Neuronal stem cell (in vitro differentiated cells): Measurements from ENCODE around the gene UGT1A10.
A peak's percentile ranks its signal among the peaks of the same experiment; 100 is the strongest.

Experiments used
- DNase-seq: peaks from one replicate; pipeline ENCODE4 v3.0.0-alpha.2; 2013; ENCODE audit warnings: low spot score
- H2AFZ ChIP-seq: one replicate; pipeline ENCODE4 v1.6.1; 2013; ENCODE audit warnings: mild to moderate bottlenecking, low read length, inconsistent platforms
- H2AK5ac ChIP-seq: 2 replicates; pipeline ENCODE4 v1.6.1; 2013; ENCODE audit warnings: low read depth, mild to moderate bottlenecking, inconsistent platforms, low read length, moderate library complexity, mixed read lengths
- H2BK120ac ChIP-seq: 2 replicates; pipeline ENCODE4 v1.6.1; 2013; ENCODE audit warnings: low read depth, mild to moderate bottlenecking, inconsistent platforms, low read length, moderate library complexity, mixed read lengths
- H2BK12ac ChIP-seq: one replicate; pipeline ENCODE4 v1.6.1; 2013; ENCODE audit warnings: low read length, inconsistent platforms
- H2BK15ac ChIP-seq: 2 replicates; pipeline ENCODE4 v1.6.1; 2013; ENCODE audit warnings: mild to moderate bottlenecking, low read length, inconsistent platforms, mixed read lengths
- H2BK5ac ChIP-seq: one replicate; pipeline ENCODE4 v1.6.1; 2013; ENCODE audit warnings: inconsistent platforms, mild to moderate bottlenecking, low read length, moderate library complexity
- H3K14ac ChIP-seq: one replicate; pipeline ENCODE4 v1.6.1; 2013; ENCODE audit warnings: low read length, inconsistent platforms
- H3K18ac ChIP-seq: 2 replicates; pipeline ENCODE4 v1.6.1; 2013; ENCODE audit warnings: low read length, inconsistent platforms
- H3K23ac ChIP-seq: 2 replicates; pipeline ENCODE4 v1.6.1; 2013; ENCODE audit warnings: low read depth, mild to moderate bottlenecking, mixed read lengths, low read length, inconsistent platforms; ENCODE audit not compliant: poor library complexity
- H3K27ac ChIP-seq: replicated peaks from 3 replicates; pipeline ENCODE4 v1.5.1; 2013; ENCODE audit warnings: low read length, inconsistent platforms
- H3K27me3 ChIP-seq, 3 experiments: 2 replicates each; pipeline ENCODE4 v1.6.1; 2013; ENCODE audit warnings: low read length in 3 of 3, mild to moderate bottlenecking in 2 of 3, inconsistent platforms in 1 of 3, low read depth in 1 of 3, mixed read lengths in 1 of 3, moderate library complexity in 1 of 3; ENCODE audit not compliant: control insufficient read depth in 3 of 3, insufficient read depth in 3 of 3
- H3K36me3 ChIP-seq, 2 donors: replicated peaks in 1 of 2; 2 replicates each; pipeline ENCODE4 v1.6.1; 2013; ENCODE audit warnings: low read length in 2 of 2; ENCODE audit not compliant: control insufficient read depth in 2 of 2, insufficient read depth in 2 of 2
- H3K4ac ChIP-seq: 2 replicates; pipeline ENCODE4 v1.6.1; 2013; ENCODE audit warnings: inconsistent platforms, mild to moderate bottlenecking, low read length, moderate library complexity
- H3K4me1 ChIP-seq, 2 donors: 1 replicate in 1 of 2; 2 replicates in 1 of 2; pipeline ENCODE4 v1.6.1; 2013; ENCODE audit warnings: low read length in 2 of 2, low read depth in 1 of 2; ENCODE audit not compliant: control insufficient read depth in 2 of 2, insufficient read depth in 1 of 2
- H3K4me2 ChIP-seq: one replicate; pipeline ENCODE4 v1.6.1; 2013; ENCODE audit warnings: mild to moderate bottlenecking, low read length, inconsistent platforms; ENCODE audit not compliant: insufficient read depth, poor library complexity, severe bottlenecking
- H3K4me3 ChIP-seq, 2 donors: 2 replicates each; pipeline ENCODE4 v1.5.1; 2013; ENCODE audit warnings: low read length in 2 of 2, mild to moderate bottlenecking in 2 of 2, inconsistent platforms in 1 of 2, moderate library complexity in 1 of 2
- H3K79me1 ChIP-seq: one replicate; pipeline ENCODE4 v1.6.1; 2013; ENCODE audit warnings: low read depth, mild to moderate bottlenecking, inconsistent platforms, low read length, moderate library complexity
- H3K9ac ChIP-seq: one replicate; pipeline ENCODE4 v1.6.1; 2013; ENCODE audit warnings: mild to moderate bottlenecking, low read depth, low read length, inconsistent platforms; ENCODE audit not compliant: poor library complexity
- H3K9me3 ChIP-seq, 2 donors: replicated peaks in 1 of 2; 2 replicates each; pipeline versions ENCODE3 to v1.6.1; 2013; ENCODE audit warnings: low read length in 2 of 2, mild to moderate bottlenecking in 2 of 2, inconsistent platforms in 1 of 2, low read depth in 1 of 2, mixed read lengths in 1 of 2, moderate library complexity in 1 of 2; ENCODE audit not compliant: control insufficient read depth in 2 of 2, insufficient read depth in 1 of 2
- H4K8ac ChIP-seq: one replicate; pipeline ENCODE4 v1.6.1; 2013; ENCODE audit warnings: low read depth, mild to moderate bottlenecking, inconsistent platforms, low read length, moderate library complexity
- H4K91ac ChIP-seq: one replicate; pipeline ENCODE4 v1.6.1; 2013; ENCODE audit warnings: low read length, low read depth, mild to moderate bottlenecking, inconsistent platforms; ENCODE audit not compliant: poor library complexity
- WGBS, 2 donors: extraction: QIAGEN DNeasy Blood & Tissue Kit; methylation state at CpG; one replicate each; pipeline ENCODE4 v1.1.7; 2013; ENCODE audit warnings: missing lambda C conversion rate in 2 of 2, mixed read lengths in 1 of 2; ENCODE audit not compliant: insufficient read length in 2 of 2, insufficient replicate concordance in 1 of 2; ENCODE audit errors: extremely low coverage in 2 of 2; 5-methylcytosine and 5-hydroxymethylcytosine counted together

Gene UGT1A10

GRCh38 chr2:233711312-233712008, 75.2 kb downstream of the UGT1A10 start:
- no peak overlapping the region for H3K4me3 ChIP-seq
- no CpG with 5 or more reads among the region's 11 CpGs for WGBS, 2 donors
- H3K23ac ChIP-seq: no peak overlapping the region
- H2BK12ac ChIP-seq: peak overlapping the region; percentile 4
- peak; percentile 69 for DNase-seq
- H2AFZ ChIP-seq: peak overlapping the region; percentile 6
- H3K27me3 ChIP-seq: no peaks in the 10 kb centered on the region
- no peak overlapping the region for H2BK5ac ChIP-seq
- no peak overlapping the region for H2AK5ac ChIP-seq
- no peaks in the 10 kb centered on the region for H3K9me3 ChIP-seq
- no peak overlapping the region for H3K4me2 ChIP-seq
- H3K18ac ChIP-seq: no peak overlapping the region
- H3K4ac ChIP-seq: no peak overlapping the region
- no peak overlapping the region for H3K27ac ChIP-seq
- no peaks in the 10 kb centered on the region for H3K79me1 ChIP-seq
- no peak overlapping the region for H4K91ac ChIP-seq
- H4K8ac ChIP-seq: no peak overlapping the region
- H3K14ac ChIP-seq: no peak overlapping the region
- H2BK15ac ChIP-seq: peak overlapping the region; percentile 42
- H3K9ac ChIP-seq: no peak overlapping the region
- H3K36me3 ChIP-seq: no peaks in the 10 kb centered on the region
- H2BK120ac ChIP-seq: no peak overlapping the region
- H3K4me1 ChIP-seq: peaks cover 0 to under 1% of the 10 kb centered on the region in 2 donors

DNA sequence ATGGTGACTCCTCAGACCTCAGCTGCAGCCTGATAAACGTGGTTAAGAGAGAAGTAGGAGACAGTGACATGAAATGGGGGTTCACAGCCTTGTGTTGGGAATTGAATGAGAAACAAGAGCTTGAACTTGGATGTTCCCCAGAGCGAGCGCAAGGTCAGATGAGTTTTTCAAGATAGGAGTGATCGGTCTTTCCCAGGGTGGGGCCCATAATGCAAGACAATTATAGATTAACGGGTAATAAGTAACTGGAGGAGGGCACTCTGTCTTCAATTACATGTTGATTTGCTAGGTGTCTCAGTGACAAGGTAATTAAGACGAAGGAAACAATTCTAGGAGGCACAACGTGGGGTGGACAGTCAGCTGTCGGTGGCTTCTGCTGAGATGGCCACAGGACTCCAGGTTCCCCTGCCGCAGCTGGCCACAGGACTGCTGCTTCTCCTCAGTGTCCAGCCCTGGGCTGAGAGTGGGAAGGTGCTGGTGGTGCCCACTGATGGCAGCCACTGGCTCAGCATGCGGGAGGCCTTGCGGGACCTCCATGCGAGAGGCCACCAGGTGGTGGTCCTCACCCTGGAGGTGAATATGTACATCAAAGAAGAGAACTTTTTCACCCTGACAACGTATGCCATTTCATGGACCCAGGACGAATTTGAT, 76.5 kb downstream of the UGT1A10 start, which contains the start of gene UGT1A5:
UGT1A5 (plus strand) TSS at position 297 of the 651 bp plus-strand sequence; CDS start at position 382, 85 bp downstream.
- H2BK12ac ChIP-seq: peak within 1 kb of the TSS; percentile 4
- H2AFZ ChIP-seq: no peak within 1 kb of the TSS
- no peaks in the 10 kb centered on the region for H3K79me1 ChIP-seq
- no peak for DNase-seq
- H3K14ac ChIP-seq: no peak within 1 kb of the TSS
- H3K36me3 ChIP-seq: no peaks in the 10 kb centered on the region
- H3K4me1 ChIP-seq: peaks cover 0 to 7% of the 10 kb centered on the region in 2 donors
- peak within 1 kb of the TSS; percentile 42 for H2BK15ac ChIP-seq
- no peak within 1 kb of the TSS for H3K27ac ChIP-seq
- H3K4me3 ChIP-seq: no peak within 1 kb of the TSS
- H3K27me3 ChIP-seq: no peaks in the 10 kb centered on the region
- no peak within 1 kb of the TSS for H4K8ac ChIP-seq
- no peak within 1 kb of the TSS for H2BK120ac ChIP-seq
- no peaks in the 10 kb centered on the region for H3K9me3 ChIP-seq
- no peak within 1 kb of the TSS for H3K4me2 ChIP-seq
- H2AK5ac ChIP-seq: no peak within 1 kb of the TSS
- H3K9ac ChIP-seq: no peak within 1 kb of the TSS
- no peak within 1 kb of the TSS for H3K4ac ChIP-seq
- H3K18ac ChIP-seq: no peak within 1 kb of the TSS
- no peak within 1 kb of the TSS for H2BK5ac ChIP-seq
- peak within 1 kb of the TSS; percentile 26 for H3K23ac ChIP-seq
- WGBS, 2 donors: no CpG with 5 or more reads among the region's 14 CpGs
- no peak within 1 kb of the TSS for H4K91ac ChIP-seq

DNA sequence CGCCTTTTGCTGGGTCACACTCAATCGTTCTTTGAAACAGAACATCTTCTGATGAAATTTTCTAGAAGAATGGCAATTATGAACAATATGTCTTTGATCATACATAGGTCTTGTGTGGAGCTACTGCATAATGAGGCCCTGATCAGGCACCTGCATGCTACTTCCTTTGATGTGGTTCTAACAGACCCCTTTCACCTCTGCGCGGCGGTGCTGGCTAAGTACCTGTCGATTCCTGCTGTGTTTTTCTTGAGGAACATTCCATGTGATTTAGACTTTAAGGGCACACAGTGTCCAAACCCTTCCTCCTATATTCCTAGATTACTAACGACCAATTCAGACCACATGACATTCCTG, 77.0 kb downstream of the UGT1A10 start:
- H3K27me3 ChIP-seq: no peaks in the 10 kb centered on the region
- H3K4me3 ChIP-seq: no peak overlapping the region
- no peak overlapping the region for H3K9ac ChIP-seq
- no peak overlapping the region for H3K23ac ChIP-seq
- H3K79me1 ChIP-seq: no peaks in the 10 kb centered on the region
- H2BK5ac ChIP-seq: no peak overlapping the region
- no peak overlapping the region for H4K91ac ChIP-seq
- no peak overlapping the region for H3K4ac ChIP-seq
- H3K36me3 ChIP-seq: no peaks in the 10 kb centered on the region
- H2BK120ac ChIP-seq: no peak overlapping the region
- no peaks in the 10 kb centered on the region for H3K9me3 ChIP-seq
- H3K18ac ChIP-seq: no peak overlapping the region
- H2AFZ ChIP-seq: no peak overlapping the region
- no peak for DNase-seq
- no peak overlapping the region for H3K4me2 ChIP-seq
- no peak overlapping the region for H2BK15ac ChIP-seq
- no peak overlapping the region for H2AK5ac ChIP-seq
- no peak overlapping the region for H4K8ac ChIP-seq
- no peak overlapping the region for H3K27ac ChIP-seq
- H3K4me1 ChIP-seq: peaks cover 0 to 7% of the 10 kb centered on the region in 2 donors
- no peak overlapping the region for H3K14ac ChIP-seq
- H2BK12ac ChIP-seq: no peak overlapping the region
- WGBS, 2 donors: no CpG with 5 or more reads among the region's 7 CpGs

GRCh38 chr2:233714121-233714520, 77.9 kb downstream of the UGT1A10 start:
- Histone ChIP-seq H3K14ac (no peak overlapping the region), H2BK12ac (no peak overlapping the region), H3K23ac (no peak overlapping the region), H2BK15ac (no peak overlapping the region), H4K91ac (no peak overlapping the region), H3K27ac (no peak overlapping the region), H3K4me2 (no peak overlapping the region), H3K18ac (no peak overlapping the region), H3K36me3 (no peaks in the 10 kb centered on the region), H3K27me3 (no peaks in the 10 kb centered on the region), H3K4ac (no peak overlapping the region), H3K9ac (peak overlapping the region; percentile 63), H3K4me3 (no peak overlapping the region), H2BK5ac (no peak overlapping the region), H4K8ac (no peak overlapping the region), H2AFZ (no peak overlapping the region), H3K4me1 (peaks cover 0 to 7% of the 10 kb centered on the region in 2 donors), H2AK5ac (no peak overlapping the region), H2BK120ac (no peak overlapping the region), H3K9me3 (no peaks in the 10 kb centered on the region), H3K79me1 (no peaks in the 10 kb centered on the region)
- no CpG with 5 or more reads among the region's 2 CpGs for WGBS, 2 donors
- no peak for DNase-seq
